GM18526 (cell line): ENCODE results near the gene TRPT1.
A peak's percentile ranks its signal among the peaks of the same experiment; 100 is the strongest.

ENCODE experiments used
- POLR2A ChIP-seq: IDR thresholded peaks from 3 replicates; pipeline ENCODE4 v1.6.1; 2011; ENCODE audit not compliant: insufficient read length; ENCODE audit errors: extremely low read depth

The TRPT1 gene

GRCh38 chr11:64211181-64211872, 14.7 kb downstream of the TRPT1 start:
- TF ChIP-seq POLR2A, result no peak

- TF ChIP-seq POLR2A, result no peak
Observed at GRCh38 chr11:64210301-64211020, 15.5 kb downstream of the TRPT1 start.

DNA sequence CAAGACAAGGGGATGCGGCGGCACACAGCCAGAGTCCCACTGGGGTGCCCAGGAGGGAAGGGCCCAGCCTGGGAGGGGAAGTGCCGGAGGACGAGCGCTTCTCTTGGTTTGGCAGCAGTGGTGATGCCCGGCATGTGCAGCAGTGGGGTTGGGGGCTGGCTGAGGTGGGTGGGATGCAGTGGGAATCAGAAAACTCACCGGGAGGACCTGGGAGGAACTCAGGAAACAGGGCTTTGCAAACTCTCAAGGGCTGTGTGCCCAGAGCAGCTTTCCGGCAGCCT, 16.5 kb downstream of the TRPT1 start:
- TF ChIP-seq POLR2A, result no peak

GRCh38 chr11:64208796-64209562, 17.0 kb downstream of the TRPT1 start:
- no peak for TF ChIP-seq POLR2A

DNA sequence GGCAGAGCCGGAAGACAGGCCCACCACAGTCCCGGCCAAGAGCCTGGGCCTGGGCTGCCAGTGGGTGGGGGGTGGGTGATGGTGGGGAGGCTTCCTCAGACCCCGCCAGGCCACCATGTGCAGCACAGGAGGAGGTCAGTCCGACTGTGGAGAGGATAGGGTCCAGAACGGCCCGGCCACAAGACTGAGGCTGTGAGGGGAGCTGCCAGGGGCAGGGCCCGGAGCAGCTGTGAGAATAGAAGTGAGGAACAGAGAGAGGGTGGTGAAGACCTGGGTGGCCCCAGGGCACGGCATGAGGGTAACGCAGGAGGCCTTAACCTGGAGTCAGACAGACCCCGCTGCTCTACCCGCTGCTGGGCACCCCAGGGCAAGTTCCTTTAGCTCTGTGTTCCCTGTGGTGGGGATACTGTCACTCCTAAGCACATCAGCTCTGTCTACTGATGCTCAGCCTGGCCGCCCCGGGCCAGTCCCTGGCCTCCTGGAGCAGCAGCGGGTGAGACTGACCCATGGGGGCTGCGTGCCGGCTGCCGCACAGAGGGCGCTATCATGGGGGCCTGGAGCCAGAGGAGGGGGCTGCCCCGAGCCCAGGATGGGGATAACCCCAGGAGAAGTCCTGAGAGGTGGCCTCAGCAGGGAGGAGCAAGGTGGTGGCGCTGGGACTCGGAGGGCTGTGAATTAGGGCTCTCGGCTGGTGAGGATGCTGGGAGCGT, 17.7 kb downstream of the TRPT1 start:
- no peak for TF ChIP-seq POLR2A

DNA sequence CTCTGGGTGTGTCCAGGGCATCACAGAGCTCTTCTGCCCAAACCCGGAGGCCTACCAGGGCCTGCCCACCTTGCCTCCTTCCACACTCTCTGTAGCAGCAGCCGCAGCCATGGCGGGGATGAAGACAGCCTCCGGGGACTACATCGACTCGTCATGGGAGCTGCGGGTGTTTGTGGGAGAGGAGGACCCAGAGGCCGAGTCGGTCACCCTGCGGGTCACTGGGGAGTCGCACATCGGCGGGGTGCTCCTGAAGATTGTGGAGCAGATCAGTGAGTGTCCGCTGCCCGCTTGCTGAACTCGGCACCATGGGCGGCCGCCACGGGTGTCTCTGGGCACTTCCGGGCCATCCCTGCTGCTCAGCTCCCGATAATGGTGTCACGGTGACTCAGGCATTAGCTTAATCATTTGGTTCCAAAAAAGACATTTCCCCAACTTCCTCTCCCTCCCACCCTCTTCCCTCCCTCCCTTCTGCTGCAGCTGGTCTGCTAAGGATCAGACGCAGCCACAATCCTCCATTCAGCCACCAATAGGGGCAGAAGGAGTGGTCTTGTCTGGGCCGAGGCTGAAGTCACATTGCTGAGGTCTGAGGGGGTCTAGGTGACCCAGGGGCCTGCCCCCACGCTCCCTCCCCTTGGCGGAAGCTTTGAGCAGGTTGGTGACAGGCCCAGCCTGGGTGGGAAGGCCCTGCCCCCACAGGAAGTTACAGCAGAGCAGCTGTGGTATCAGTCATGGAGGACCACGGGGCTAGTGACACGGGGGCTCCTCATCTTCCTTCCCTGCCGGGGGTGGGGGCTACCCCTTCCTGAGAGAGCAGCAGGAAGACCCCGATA, 18.5 kb downstream of the TRPT1 start:
- peak; percentile 76 for TF ChIP-seq POLR2A

- TF ChIP-seq POLR2A, result peak; percentile 75
Observed at GRCh38 chr11:64206457-64207255, 19.3 kb downstream of the TRPT1 start, which contains the start of gene FERMT3. Gene FERMT3, plus strand, starts transcription at chr11:64206721. Its CDS starts 644 bp downstream, at chr11:64207365.

GRCh38 chr11:64204464-64204989, 21.5 kb downstream of the TRPT1 start:
- TF ChIP-seq POLR2A, result no peak

GRCh38 chr11:64204080-64204440, 21.9 kb downstream of the TRPT1 start:
- no peak for TF ChIP-seq POLR2A

DNA sequence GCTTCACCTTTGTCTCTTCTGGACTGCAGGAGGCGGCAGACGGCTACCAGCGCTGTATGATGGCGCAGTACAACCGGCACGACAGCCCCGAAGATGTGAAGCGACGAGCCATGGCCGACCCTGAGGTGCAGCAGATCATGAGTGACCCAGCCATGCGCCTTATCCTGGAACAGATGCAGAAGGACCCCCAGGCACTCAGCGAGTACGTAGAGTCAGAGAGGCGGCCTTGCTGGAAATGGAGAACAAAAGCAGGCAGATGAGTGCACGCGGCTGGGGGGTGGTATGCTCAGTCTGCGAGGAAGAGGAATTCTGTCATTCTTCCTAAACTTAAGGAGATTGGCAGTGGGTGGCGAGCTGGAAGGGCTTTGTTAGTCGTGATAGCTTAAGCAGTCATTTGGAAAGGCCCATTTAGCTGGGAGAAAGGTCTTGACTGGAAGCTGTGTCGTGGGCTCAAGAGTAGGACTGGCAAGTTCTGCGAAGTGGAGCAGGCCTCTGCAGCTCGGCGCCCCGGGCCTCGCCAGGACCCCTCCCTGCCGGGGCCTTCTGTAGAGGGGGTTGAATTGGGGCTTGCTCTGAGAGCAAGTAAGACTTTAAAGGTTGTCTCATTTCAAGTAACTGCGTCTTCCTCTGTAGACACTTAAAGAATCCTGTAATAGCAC, 22.4 kb downstream of the TRPT1 start:
- no peak for TF ChIP-seq POLR2A

DNA sequence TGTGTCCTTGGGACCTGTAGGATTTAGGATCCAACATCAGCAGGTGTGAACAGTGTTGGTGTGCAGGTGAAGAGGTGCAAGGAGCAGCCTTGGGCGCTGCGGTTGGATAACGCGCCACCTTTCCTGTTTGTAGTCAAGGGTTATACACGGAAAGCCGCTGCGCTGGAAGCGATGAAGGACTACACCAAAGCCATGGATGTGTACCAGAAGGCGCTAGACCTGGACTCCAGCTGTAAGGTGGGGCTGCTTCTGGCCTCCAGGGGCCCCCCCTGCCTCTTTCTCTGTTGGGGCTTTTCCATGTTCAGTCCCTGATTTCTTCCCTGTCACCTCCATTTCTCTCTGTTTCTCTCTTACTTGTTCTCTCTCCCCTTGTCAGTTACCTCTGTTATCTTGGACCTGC, 23.0 kb downstream of the TRPT1 start:
- no peak for TF ChIP-seq POLR2A

GRCh38 chr11:64201543-64201942, 24.4 kb downstream of the TRPT1 start:
- TF ChIP-seq POLR2A, result no peak

GRCh38 chr11:64198511-64198910, 27.5 kb downstream of the TRPT1 start:
- no peak for TF ChIP-seq POLR2A

DNA sequence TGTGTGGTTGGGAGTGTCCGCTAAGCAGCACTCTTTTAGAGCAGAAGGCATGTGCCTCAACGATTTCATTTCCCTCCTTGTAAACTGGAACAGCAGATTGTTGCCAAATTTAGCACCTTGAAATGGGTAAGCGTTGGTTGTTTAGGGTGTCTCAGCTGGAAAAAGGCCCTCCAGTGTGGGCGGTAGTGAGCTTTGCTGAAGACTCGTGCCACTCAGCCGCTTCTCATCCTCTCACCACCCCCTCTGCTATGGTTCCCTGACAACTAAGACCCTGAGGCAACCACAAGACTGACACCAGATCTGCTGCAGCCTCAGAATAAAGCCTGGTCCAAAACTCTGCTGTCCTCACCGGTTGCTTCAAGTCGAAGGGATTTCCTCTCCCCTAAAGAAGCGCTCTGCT, 29.4 kb downstream of the TRPT1 start:
- no peak for TF ChIP-seq POLR2A

GRCh38 chr11:64192434-64192833, 33.6 kb downstream of the TRPT1 start:
- TF ChIP-seq POLR2A, result no peak
